Common myeloid progenitor, CD34-positive (primary cell): ENCODE results near the gene TSEN2.
"Not testable (repeated sequence)": the region's sequence is repeated elsewhere in the genome, so short reads cannot be mapped to it uniquely, and the experiment has no call there.

Experiments
- CTCF ChIA-PET: fragments of 350-600 bp; sonication (Branson Sonifier 250); formaldehyde crosslinking; loops from one replicate; lab custom pipeline; 2021; ENCODE audit warnings: antibody characterized with exemption; lab: Charles Lee
- POLR2A ChIA-PET: fragments of 350-600 bp; sonication (Branson Sonifier 250); formaldehyde crosslinking; loops from one replicate; lab custom pipeline; 2021; ENCODE audit warnings: antibody characterized with exemption; lab: Charles Lee
- DNase-seq, 3 donors: peaks; one replicate each; pipeline versions ENCODE4 v3.0.0 to v3.0.0-alpha.2; 2013
- H3K27ac ChIP-seq, 2 experiments: 1 replicate in 1 of 2; 2 replicates in 1 of 2; pipeline ENCODE4 v1.7.0; 2013; ENCODE audit warnings: inconsistent platforms in 2 of 2, low read length in 2 of 2, mild to moderate bottlenecking in 2 of 2, low read depth in 1 of 2, moderate library complexity in 1 of 2; ENCODE audit not compliant: severe bottlenecking in 2 of 2, insufficient read depth in 1 of 2, poor library complexity in 1 of 2
- H3K27me3 ChIP-seq, 5 experiments: replicated peaks in 2 of 5; 1 replicate in 3 of 5; 2 replicates in 2 of 5; pipeline versions ENCODE4 v1.6.1 to v1.7.0; 2013; ENCODE audit warnings: low read length in 4 of 5, mild to moderate bottlenecking in 2 of 5, moderate library complexity in 2 of 5, inconsistent platforms in 1 of 5; ENCODE audit not compliant: insufficient read depth in 5 of 5, control insufficient read depth in 4 of 5
- H3K36me3 ChIP-seq, 4 experiments: 1 replicate in 2 of 4; 2 replicates in 2 of 4; pipeline versions ENCODE4 v1.6.1 to v1.7.0; 2013; ENCODE audit warnings: low read length in 3 of 4, control low read depth in 1 of 4, mild to moderate bottlenecking in 1 of 4; ENCODE audit not compliant: control insufficient read depth in 4 of 4, insufficient read depth in 4 of 4
- H3K4me1 ChIP-seq, 4 experiments: 1 replicate in 3 of 4; 2 replicates in 1 of 4; pipeline versions ENCODE4 v1.6.1 to v1.7.1; 2013; ENCODE audit warnings: low read length in 3 of 4, mild to moderate bottlenecking in 3 of 4, control low read depth in 1 of 4, inconsistent platforms in 1 of 4, moderate library complexity in 1 of 4; ENCODE audit not compliant: control insufficient read depth in 4 of 4, insufficient read depth in 4 of 4; ENCODE audit errors: control extremely low read depth in 1 of 4
- H3K4me3 ChIP-seq, 7 experiments: 1 replicate in 4 of 7; 2 replicates in 3 of 7; pipeline versions ENCODE4 v1.5.1 to v1.7.0; 2013; ENCODE audit warnings: mild to moderate bottlenecking in 7 of 7, low read length in 6 of 7, moderate library complexity in 6 of 7, inconsistent platforms in 2 of 7, low read depth in 2 of 7, control low read depth in 1 of 7; ENCODE audit not compliant: insufficient read depth in 4 of 7, control insufficient read depth in 1 of 7; ENCODE audit errors: extremely low read depth in 1 of 7
- H3K9me3 ChIP-seq, 5 experiments: 1 replicate in 4 of 5; 2 replicates in 1 of 5; pipeline versions ENCODE4 v1.6.1 to v1.7.1; 2013; ENCODE audit warnings: low read length in 4 of 5, mild to moderate bottlenecking in 2 of 5, inconsistent platforms in 1 of 5, low read depth in 1 of 5, moderate library complexity in 1 of 5; ENCODE audit not compliant: control insufficient read depth in 4 of 5, insufficient read depth in 2 of 5; ENCODE audit errors: control extremely low read depth in 1 of 5
- WGBS: methylation state at CpG from one replicate; pipeline ENCODE4 v1.1.5; 2013; ENCODE audit not compliant: insufficient coverage; 5-methylcytosine and 5-hydroxymethylcytosine counted together

Gene TSEN2

DNA sequence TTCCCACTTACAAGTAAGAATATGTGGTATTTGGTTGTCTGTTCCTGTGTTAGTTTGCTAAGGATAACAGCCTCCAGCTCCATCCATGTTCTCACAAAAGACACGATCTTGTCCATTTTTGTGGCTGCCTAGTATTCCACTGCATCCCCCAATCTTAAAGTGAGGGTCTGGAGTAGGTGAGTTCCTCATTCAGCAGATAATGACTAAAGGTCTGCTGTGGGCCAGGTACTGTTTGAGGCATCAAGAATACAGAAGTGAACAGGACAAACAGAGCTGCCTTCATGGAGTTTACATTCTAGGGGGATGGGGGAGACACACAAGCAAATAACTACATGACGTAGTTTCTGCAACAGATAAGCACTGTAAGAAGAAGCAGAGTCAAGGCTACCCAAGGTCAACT, 36.7 kb downstream of the TSEN2 start:
- no peak overlapping the region for H3K4me3 ChIP-seq
- H3K4me1 ChIP-seq: no peaks in the 10 kb centered on the region
- POLR2A ChIA-PET: no interaction called here
- WGBS: 100% methylated on average over 1 of the region's 2 CpGs
- no peak overlapping the region for H3K27ac ChIP-seq
- peaks cover 9 to 44% (median 30%) of the 10 kb centered on the region in 4 experiments for H3K36me3 ChIP-seq
- CTCF ChIA-PET: interaction anchor here (1.5 to 1.6 kb wide), 2 partner anchors 13 kb away, joined by 3 read pairs; no protein-coding TSS in a partner anchor
- no peaks in the 10 kb centered on the region for H3K27me3 ChIP-seq
- peaks cover 0 to 3% (median 0%) of the 10 kb centered on the region in 5 experiments for H3K9me3 ChIP-seq
- DNase-seq: no peak

GRCh38 chr3:12522721-12523120, 38.4 kb downstream of the TSEN2 start:
- CTCF ChIA-PET: no interaction called here
- POLR2A ChIA-PET: no interaction called here
- DNase-seq: no peak

GRCh38 chr3:12527757-12528143, 43.5 kb downstream of the TSEN2 start:
- H3K27me3 ChIP-seq: no peaks in the 10 kb centered on the region
- H3K27ac ChIP-seq: no peak overlapping the region
- H3K36me3 ChIP-seq: peaks cover 16 to 60% (median 34%) of the 10 kb centered on the region in 4 experiments
- H3K4me1 ChIP-seq: no peaks in the 10 kb centered on the region
- ChIA-PET POLR2A (no interaction called here), CTCF (no interaction called here)
- H3K9me3 ChIP-seq: no peaks in the 10 kb centered on the region
- H3K4me3 ChIP-seq: no peak overlapping the region
- WGBS: 100% methylated on average over 1 of the region's 3 CpGs
- DNase-seq: no peak

More at GRCh38 chr3:12522721-12523120, 38.4 kb downstream of the TSEN2 start:
- H3K36me3 ChIP-seq: peaks cover 12 to 52% (median 32%) of the 10 kb centered on the region in 4 experiments
- H3K4me1 ChIP-seq: no peaks in the 10 kb centered on the region
- H3K4me3 ChIP-seq: no peak overlapping the region
- no peak overlapping the region for H3K27ac ChIP-seq
- H3K9me3 ChIP-seq: peaks cover 0 to 3% (median 0%) of the 10 kb centered on the region in 5 experiments
- no CpG with 5 or more reads among the region's 1 CpG for WGBS
- no peaks in the 10 kb centered on the region for H3K27me3 ChIP-seq

- Histone ChIP-seq H3K27me3 (no peaks in the 10 kb centered on the region), H3K27ac (no peak overlapping the region), H3K36me3 (peaks cover 8 to 53% (median 26%) of the 10 kb centered on the region in 4 experiments), H3K4me1 (no peaks in the 10 kb centered on the region), H3K4me3 (no peak overlapping the region), H3K9me3 (no peaks in the 10 kb centered on the region)
- 100% methylated on average over 2 of the region's 5 CpGs for WGBS
- no peak for DNase-seq
- CTCF ChIA-PET: no interaction called here
- POLR2A ChIA-PET: interaction anchor here (0.6 kb wide), 1 partner anchor 397 kb away, joined by 3 read pairs; no protein-coding TSS in a partner anchor
These were observed 47.9 kb downstream of the TSEN2 start for GRCh38 chr3:12532182-12532581.

DNA sequence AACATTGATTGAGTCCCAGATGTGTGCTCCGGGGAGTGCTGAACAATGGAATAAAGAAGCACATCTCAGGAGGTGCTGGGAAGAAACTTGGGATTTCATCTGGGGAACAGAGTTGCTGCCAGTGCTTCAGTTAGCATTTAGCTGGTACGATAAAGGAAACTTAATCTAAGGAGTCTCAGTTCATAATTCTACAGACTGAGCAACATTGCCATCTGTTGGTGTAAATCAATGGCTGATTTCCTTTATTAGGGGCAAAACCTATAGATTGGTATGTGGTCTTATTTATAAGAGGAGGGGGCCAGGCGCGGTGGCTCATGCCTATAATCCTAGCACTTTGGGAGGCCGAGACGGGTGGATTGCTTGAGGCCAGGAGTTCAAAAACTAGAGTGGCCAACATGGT, 52.1 kb downstream of the TSEN2 start:
- DNase-seq: no peak
- H3K27me3 ChIP-seq: no peaks in the 10 kb centered on the region
- no peak overlapping the region for H3K27ac ChIP-seq
- no peak overlapping the region for H3K4me3 ChIP-seq
- H3K36me3 ChIP-seq: peaks cover 2 to 43% (median 24%) of the 10 kb centered on the region in 4 experiments
- ChIA-PET POLR2A (no interaction called here), CTCF (no interaction called here)
- no peaks in the 10 kb centered on the region for H3K9me3 ChIP-seq
- 100% methylated on average over 5 of the region's 6 CpGs for WGBS
- H3K4me1 ChIP-seq: no peaks in the 10 kb centered on the region

DNA sequence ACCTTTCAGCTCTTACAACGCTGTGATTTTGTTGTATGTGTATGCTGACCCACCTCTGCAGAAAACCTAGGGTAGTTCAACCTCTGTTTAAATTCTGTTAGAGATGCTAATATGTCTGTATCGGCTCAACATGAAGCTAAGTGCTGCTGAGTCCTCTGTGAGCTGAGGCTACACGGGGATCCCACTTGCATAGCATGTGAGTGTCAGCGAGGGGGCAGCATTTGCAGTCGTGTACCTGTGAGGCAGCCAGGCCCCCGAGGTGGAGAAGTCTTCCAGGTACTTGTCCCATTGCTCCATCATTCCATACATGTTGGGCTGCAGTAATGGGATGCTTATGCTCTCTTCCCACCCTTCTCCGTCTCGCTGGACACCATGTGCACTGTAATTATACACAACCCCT, 57.3 kb downstream of the TSEN2 start:
- Histone ChIP-seq H3K4me1 (peaks cover 0 to 4% (median 2%) of the 10 kb centered on the region in 4 experiments), H3K27ac (no peak overlapping the region), H3K36me3 (peaks cover 0 to 15% (median 9%) of the 10 kb centered on the region in 4 experiments), H3K27me3 (no peaks in the 10 kb centered on the region), H3K9me3 (no peaks in the 10 kb centered on the region), H3K4me3 (no peak overlapping the region)
- 83% methylated on average over 4 of the region's 8 CpGs for WGBS
- POLR2A ChIA-PET: no interaction called here
- peak in 1 of 3 donors; percentile 11 for DNase-seq
- CTCF ChIA-PET: interaction anchor here (1.4 kb wide), 1 partner anchor 14 kb away, joined by 4 read pairs; no protein-coding TSS in a partner anchor

DNA sequence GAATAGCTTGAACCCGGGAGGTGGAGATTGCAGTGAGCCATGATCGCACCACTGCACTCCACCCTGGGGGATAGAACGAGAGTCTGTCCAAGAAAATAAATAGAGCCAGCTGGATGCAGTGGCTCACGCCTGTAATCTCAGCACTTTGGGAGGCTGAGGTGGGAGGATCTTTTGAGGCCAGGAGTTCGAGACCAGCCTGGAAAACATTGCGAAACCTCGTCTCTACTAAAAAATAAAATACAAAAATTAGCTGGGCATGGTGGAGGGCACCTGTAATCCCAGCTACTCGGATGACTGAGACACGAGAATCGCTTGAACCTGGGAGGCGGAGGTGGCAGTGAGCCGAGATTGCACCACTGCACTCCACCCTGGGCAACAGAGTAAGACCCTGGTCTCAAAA, 59.2 kb downstream of the TSEN2 start:
- POLR2A ChIA-PET: not testable (repeated sequence)
- CTCF ChIA-PET: interaction anchor here (0.9 to 1.4 kb wide), 3 partner anchors 10 to 120 kb away, joined by 3 read pairs; no protein-coding TSS in a partner anchor
- WGBS: 97% methylated on average over 10 of the region's 12 CpGs

More for the DNA sequence above, 59.2 kb downstream of the TSEN2 start:
- not testable (repeated sequence) for H3K27me3 ChIP-seq, H3K27ac ChIP-seq, DNase-seq, H3K9me3 ChIP-seq, H3K4me3 ChIP-seq, H3K4me1 ChIP-seq
- peaks cover 0 to 14% (median 9%) of the 10 kb centered on the region in 4 experiments for H3K36me3 ChIP-seq
